Putamen (tissue), 1 donor: Measurements from ENCODE around the gene DPP4.
"Not testable (repeated sequence)": the region's sequence is repeated elsewhere in the genome, so short reads cannot be mapped to it uniquely, and the experiment has no call there.

Experiments
- DNase-seq: peaks from one replicate; pipeline ENCODE4 v3.0.0-alpha.2; 2016; ENCODE audit warnings: low spot score

DPP4 gene

GRCh38 chr2:162057426-162057825 is 16.6 kb downstream of the DPP4 start:
- no peak for DNase-seq

GRCh38 chr2:162056796-162057399 is 17.1 kb downstream of the DPP4 start:
- DNase-seq = no peak

GRCh38 chr2:162053808-162054155 is 20.2 kb downstream of the DPP4 start:
- DNase-seq = no peak

- DNase-seq = no peak
These were observed 20.8 kb downstream of the DPP4 start for GRCh38 chr2:162053066-162053807.

- DNase-seq = no peak
These were observed 23.5 kb downstream of the DPP4 start for GRCh38 chr2:162050513-162050961.

GRCh38 chr2:162049089-162049488 is 24.9 kb downstream of the DPP4 start:
- not testable (repeated sequence) for DNase-seq

GRCh38 chr2:162044586-162044985 is 29.4 kb downstream of the DPP4 start:
- no peak for DNase-seq

- DNase-seq = no peak
These were observed 30.9 kb downstream of the DPP4 start for GRCh38 chr2:162043132-162043531.

GRCh38 chr2:162041485-162041884 is 32.5 kb downstream of the DPP4 start:
- no peak for DNase-seq

GRCh38 chr2:162038725-162039124 is 35.3 kb downstream of the DPP4 start:
- no peak for DNase-seq

GRCh38 chr2:162037886-162038285 is 36.1 kb downstream of the DPP4 start:
- DNase-seq = no peak

GRCh38 chr2:162037028-162037795 is 36.8 kb downstream of the DPP4 start:
- DNase-seq = no peak

GRCh38 chr2:162035981-162036380 is 38.0 kb downstream of the DPP4 start:
- DNase-seq = no peak

GRCh38 chr2:162030363-162031190 is 43.4 kb downstream of the DPP4 start:
- no peak for DNase-seq

- DNase-seq = no peak
These were observed 44.6 kb downstream of the DPP4 start for GRCh38 chr2:162029287-162029901.

- no peak for DNase-seq
These were observed 45.5 kb downstream of the DPP4 start for GRCh38 chr2:162028511-162028910.

- no peak for DNase-seq
These were observed 48.7 kb downstream of the DPP4 start for GRCh38 chr2:162025121-162025911.

- DNase-seq = no peak
These were observed 51.6 kb downstream of the DPP4 start for GRCh38 chr2:162022290-162022945.

- no peak for DNase-seq
These were observed 52.4 kb downstream of the DPP4 start for GRCh38 chr2:162021516-162022058.

GRCh38 chr2:162018530-162018929 is 55.5 kb downstream of the DPP4 start:
- no peak for DNase-seq
